Measurements from ENCODE around the gene EIF2D.
"Not testable (repeated sequence)": the region's sequence is repeated elsewhere in the genome, so short reads cannot be mapped to it uniquely, and the experiment has no call there.

The EIF2D gene

DNA sequence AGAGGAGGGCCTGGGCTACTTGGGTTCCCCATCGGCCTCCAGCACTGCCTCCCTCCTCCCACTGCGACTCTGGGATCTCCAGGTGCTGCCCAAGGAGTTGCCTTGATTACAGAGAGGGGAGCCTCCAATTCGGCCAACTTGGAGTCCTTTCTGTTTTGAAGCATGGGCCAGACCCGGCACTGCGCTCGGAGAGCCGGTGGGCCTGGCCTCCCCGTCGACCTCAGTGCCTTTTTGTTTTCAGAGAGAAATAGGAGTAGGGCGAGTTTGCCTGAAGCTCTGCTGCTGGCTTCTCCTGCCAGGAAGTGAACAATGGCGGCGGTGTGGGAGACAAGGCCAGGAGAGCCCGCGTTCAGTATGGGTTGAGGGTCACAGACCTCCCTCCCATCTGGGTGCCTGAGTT lies 24.4 kb downstream of the EIF2D start:
- no peak for DNase-seq (ENCODE audit: low read depth in 2 of 2)

- DNase-seq (ENCODE audit: low read depth in 2 of 2), result no peak
These were observed 25.5 kb downstream of the EIF2D start for GRCh38 chr1:206586501-206587445.

DNA sequence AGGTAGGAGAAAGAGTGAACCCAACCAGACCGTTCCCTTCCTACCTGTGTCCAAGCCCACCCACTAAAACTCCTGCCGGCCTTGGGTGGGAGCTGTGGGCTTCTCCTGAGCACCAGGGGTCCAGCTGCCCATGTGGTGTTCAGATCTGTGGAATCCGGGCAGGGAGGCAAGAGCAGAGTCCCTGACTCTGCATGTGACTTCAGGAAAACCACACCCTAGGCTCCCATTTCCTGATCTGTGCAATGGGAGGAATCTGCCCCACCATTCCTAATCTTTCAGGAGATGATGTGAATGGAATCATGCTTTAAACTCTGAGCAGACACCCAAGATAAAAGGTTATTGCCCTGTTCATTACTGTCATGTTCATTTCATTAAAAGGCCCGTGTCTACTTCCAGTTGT lies 27.6 kb downstream of the EIF2D start:
- DNase-seq (ENCODE audit: low read depth in 2 of 2), result no peak

GRCh38 chr1:206583707-206584648 lies 28.3 kb downstream of the EIF2D start:
- DNase-seq (ENCODE audit: low read depth in 2 of 2), result peak in 1 of 2 experiments; percentile 29

DNA sequence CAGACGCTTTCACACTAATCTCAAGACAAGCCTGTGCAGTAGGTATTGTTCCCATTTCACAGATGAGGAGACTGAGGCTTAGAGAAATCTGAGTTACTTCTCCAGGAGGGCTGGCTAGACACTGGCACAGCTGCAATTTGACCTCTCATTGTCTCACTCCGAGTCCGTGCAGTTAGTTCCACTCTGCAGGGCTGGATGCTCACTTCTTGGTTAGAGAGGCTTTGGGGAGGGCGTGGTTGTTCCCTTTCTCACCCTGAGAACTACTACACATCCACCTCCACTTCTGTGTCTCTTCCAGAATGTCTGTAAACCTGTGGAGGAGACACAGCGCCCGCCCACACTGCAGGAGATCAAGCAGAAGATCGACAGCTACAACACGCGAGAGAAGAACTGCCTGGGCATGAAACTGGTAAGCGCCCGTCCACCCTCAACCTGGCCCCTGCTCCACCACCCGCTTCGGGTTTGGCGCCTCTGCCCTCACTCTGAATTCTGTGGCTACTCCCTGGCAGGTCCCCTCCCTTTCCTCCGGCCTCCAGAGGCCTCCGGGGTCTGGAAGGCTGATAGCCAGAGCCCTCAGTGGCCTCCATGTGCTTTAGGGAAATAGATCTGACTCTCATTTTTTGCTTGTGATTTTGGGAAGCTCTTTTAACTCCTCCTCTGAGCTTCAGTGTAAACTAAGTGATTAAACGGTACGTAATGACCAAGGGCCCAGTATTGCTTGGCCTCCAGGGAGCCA lies 29.1 kb downstream of the EIF2D start:
- no peak for DNase-seq (ENCODE audit: low read depth in 2 of 2)

DNA sequence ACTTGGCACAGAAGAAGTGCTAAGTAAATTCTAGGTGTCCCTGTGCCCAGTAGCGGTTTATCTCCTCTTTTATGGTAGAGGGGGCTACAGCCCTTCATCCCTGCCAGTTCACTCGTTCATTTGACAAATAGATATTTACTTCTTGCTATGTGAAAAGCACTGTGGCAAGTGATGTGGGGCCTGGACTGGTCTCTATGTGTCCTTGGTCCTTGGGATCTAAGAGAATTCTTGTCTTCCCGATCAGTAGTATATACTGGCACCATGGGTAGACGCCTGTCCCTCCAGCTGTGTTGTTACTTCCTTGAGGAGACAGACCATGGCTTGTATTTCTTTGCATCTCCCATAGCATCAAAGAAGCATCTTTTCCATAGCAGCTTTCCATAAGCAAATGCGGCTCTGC lies 29.7 kb downstream of the EIF2D start:
- no peak for DNase-seq (ENCODE audit: low read depth in 2 of 2)

DNA sequence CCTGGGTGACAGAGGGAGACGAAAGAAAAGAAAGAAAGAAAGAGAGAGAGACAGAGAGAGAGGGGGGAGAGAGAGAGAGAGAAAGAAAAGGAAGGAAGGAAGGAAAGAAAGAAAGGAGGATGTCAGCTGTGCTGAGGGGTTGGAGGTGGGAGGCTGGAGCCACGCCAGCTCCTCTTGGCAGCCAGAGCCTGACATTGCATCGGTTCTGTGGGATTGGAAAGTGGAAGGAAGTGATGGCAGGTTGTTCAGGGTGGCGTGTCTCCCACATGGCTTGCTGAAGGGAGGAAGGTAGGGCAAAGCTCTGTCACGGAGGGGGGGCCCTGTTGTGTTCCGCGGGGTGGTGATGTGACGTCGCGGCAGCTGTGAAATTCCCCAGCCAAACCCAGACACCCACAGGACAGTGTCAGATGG lies 30.7 kb downstream of the EIF2D start:
- DNase-seq (ENCODE audit: low read depth in 2 of 2), result no peak

DNA sequence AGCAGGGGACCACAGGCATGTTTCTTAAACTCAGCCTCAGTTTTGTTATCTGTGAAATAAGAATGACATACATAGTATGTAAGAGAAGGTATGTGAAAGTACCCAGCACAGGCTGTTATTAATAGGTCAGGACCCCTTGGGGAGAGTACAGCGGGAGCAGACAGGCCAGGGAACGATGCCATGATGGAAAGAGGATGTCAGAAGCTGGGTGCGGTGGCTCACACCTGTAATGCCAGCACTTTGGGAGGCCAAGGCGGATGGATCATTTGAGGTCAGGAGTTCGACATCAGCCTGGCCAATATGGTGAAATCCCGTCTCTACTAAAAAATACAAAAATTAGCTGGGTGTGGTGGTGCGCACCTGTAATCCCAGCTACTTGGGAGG lies 31.2 kb downstream of the EIF2D start:
- DNase-seq (ENCODE audit: low read depth in 2 of 2), result not testable (repeated sequence)

DNA sequence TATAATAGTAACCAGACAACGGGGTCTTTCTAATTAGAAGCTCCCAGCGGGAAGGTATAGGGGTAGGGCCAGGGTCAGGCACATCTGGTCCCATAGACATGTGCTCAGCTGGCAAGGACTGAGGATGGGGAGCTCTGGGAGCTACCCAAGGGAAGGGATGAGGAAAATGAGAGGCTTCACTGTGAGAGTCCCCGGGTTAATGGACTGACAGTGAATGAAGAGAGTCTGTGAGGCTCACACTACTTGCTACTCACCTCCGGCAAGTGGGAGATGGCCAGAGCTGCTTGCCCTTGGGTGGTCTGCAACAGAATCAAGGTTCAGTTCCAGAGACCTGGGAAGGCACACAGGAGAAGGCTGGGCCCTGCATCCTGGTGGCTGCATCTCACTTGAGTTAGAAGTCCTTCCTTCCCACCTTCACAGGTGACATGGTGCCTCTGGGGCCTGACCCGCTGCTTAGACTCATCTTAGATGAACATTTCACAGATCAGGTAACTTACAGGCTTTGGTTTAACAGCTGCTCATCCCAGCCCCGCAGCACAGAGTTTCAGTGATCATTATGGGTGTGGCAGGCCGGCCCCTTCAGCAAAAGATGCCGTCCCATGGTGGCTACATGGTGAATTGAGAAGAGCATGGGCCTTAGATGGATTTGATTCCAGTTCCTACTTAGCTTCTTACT lies 31.7 kb downstream of the EIF2D start:
- DNase-seq (ENCODE audit: low read depth in 2 of 2), result no peak

DNA sequence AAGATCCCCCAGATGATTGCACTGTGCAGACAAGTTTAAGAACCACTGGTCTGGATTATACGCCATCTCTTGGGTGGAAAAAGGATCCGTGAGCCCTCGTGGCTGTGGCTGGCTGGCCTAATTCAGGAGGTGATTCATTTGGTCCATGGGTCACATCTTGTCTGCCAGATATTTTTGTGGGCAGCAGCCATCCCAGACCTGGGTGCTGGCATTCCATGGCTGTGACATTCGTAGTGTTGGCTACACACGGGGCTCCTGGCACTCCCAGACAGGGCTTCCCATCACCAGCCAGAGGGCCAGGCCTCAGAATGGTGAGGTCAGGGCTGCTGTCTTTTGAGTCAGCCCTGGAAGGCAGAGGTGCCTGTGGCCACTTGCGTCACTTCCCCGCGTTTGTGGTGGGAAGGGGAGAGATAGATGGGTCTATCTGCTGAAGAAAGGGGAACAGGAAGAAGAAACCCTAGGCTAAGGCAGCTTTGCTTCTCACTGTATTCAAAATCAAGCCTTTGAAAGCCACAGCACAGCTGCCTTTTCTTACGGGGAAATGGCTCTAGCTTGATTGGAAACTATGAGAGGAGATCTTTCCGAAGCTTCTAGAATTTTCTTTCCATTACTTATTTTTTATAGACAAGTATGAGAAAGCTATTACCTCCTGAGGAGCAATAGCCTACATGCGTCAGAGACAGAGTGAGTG lies 32.4 kb downstream of the EIF2D start:
- no peak for DNase-seq (ENCODE audit: low read depth in 2 of 2)

- no peak for DNase-seq (ENCODE audit: low read depth in 2 of 2)
These were observed 33.3 kb downstream of the EIF2D start for GRCh38 chr1:206578978-206579374.

GRCh38 chr1:206578068-206578977 lies 33.9 kb downstream of the EIF2D start:
- no peak for DNase-seq (ENCODE audit: low read depth in 2 of 2)

GRCh38 chr1:206577626-206578025 lies 34.6 kb downstream of the EIF2D start:
- no peak for DNase-seq (ENCODE audit: low read depth in 2 of 2)

GRCh38 chr1:206575894-206576737 lies 36.1 kb downstream of the EIF2D start:
- no peak for DNase-seq (ENCODE audit: low read depth in 2 of 2)

DNA sequence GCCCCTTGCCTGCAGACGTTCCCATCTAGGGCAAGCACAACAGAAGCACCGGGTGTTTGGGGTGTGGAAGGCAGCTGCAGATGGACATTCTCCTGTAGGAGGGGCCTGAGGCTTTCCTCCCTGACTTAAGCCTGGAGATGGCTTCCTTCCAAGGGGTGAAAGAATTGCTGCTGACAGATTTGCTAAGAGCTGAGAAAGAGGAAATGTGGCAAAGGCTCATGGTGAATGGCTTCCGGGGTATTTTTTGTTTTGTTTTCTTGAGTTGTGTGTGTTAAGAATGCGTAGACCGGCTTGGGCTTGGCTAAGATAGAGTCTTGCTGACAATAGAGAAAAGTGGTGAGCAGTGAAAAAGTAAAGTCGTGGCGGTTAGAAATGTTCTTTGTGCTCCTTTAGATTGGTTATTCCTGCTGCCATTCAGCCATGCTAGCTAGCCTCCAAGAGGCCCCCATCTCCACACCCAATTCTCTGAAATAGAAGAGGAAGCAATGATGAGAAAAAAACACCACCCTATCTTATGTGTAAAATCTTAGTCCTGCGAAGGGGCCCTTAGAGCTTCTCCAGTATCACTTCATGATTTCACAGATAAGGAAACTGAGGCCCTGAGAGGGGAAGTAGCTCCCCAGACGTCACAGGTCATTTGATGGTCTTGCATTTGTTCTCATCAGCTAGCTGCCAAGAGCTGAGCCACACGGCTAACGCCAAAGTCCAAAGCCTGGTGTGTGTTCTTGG lies 36.9 kb downstream of the EIF2D start:
- DNase-seq (ENCODE audit: low read depth in 2 of 2), result peak; percentile 59 to 64

DNA sequence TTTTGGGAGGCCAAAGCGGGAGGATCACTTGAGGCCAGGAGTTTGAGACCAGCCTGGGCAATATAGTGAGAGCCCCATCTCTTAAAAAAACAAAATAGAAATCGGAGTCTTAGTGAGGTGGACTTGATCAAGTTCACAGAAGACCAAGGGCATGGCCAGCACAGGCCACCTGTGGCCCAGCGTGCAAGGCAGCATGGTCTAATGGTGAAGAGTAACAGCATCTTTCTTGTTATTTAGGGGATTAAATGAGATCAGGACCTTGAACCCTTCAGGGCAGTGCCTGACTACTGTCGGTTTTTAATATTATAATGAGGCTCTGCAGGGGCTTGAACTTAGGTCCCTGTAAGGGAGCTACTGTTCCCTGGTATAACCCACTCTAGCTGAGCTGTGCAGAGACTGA lies 38.5 kb downstream of the EIF2D start:
- no peak for DNase-seq (ENCODE audit: low read depth in 2 of 2)

- no peak for DNase-seq (ENCODE audit: low read depth in 2 of 2)
These were observed 38.9 kb downstream of the EIF2D start for GRCh38 chr1:206573319-206573718.

DNA sequence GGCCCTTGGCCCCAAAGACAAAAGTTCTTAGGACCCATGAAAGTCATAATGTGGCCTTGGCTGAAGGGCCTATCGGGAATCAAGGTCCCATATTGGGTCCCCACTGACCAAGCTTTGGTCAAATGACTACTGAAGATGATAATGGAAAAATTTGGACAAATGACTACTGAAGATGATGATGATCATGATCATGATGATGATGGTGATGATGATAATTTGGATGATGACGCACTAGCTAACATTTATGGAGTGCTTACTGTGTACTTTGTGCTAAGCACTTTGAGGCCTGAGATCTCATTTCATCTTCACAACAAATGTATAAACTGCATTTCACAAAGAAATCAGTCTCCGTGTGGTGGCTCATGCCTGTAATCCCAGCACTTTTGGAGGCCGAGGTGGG lies 39.4 kb downstream of the EIF2D start:
- DNase-seq (ENCODE audit: low read depth in 2 of 2), result no peak

All from fibroblast of skin of left quadriceps (primary cell).